IMR-90 (cell line): ENCODE measurements around the gene CLDN9. TPM values are rescaled to one million over a fixed set of nuclear protein-coding genes. Genes with fewer than 3 reads are reported as not detected.

ENCODE experiments used
- ATAC-seq: fragments of 200-7000 bp; cut with Tn5 transposase; 2 replicates; pipeline ENCODE4 v1.9.1; 2020; ENCODE audit warnings: low read depth, mild to moderate bottlenecking, moderate library complexity
- BruUV-seq: library from RNA; stranded (reverse); fragments of 400-500 nt; replicated peaks from 2 replicates; lab custom pipeline; 2021; lab: Mats Ljungman, UMichigan
- CTCF ChIA-PET: fragments of 300-600 bp; formaldehyde crosslinking; extraction: SDS; loops from one replicate; lab custom pipeline; 2021; ENCODE audit warnings: antibody characterized with exemption; lab: Yijun Ruan, JAX
- POLR2A ChIA-PET: fragments of 300-600 bp; sonication (Branson Sonifier 250); formaldehyde crosslinking; loops from one replicate; lab custom pipeline; 2022; ENCODE audit warnings: antibody characterized with exemption; ENCODE audit not compliant: unreplicated experiment; lab: Charles Lee
- DNase-seq: peaks from one replicate; pipeline ENCODE4 v3.0.0; 2013
- H2AFZ ChIP-seq: replicated peaks from 2 replicates; pipeline ENCODE3; 2013; ENCODE audit warnings: low read length, mild to moderate bottlenecking; ENCODE audit not compliant: poor library complexity
- H2AK5ac ChIP-seq: 2 replicates; pipeline ENCODE4 v1.6.1; 2013; ENCODE audit warnings: low read depth, low read length, inconsistent platforms
- H2AK9ac ChIP-seq: replicated peaks from 2 replicates; pipeline ENCODE3; 2013; ENCODE audit warnings: mild to moderate bottlenecking, low read depth, low read length, moderate library complexity; ENCODE audit not compliant: poor library complexity
- H2BK120ac ChIP-seq: 2 replicates; pipeline ENCODE4 v1.6.1; 2013; ENCODE audit warnings: low read depth, low read length, inconsistent platforms
- H2BK15ac ChIP-seq: 3 replicates; pipeline ENCODE4 v1.6.1; 2013; ENCODE audit warnings: low read depth, low read length, inconsistent platforms
- H2BK20ac ChIP-seq: 2 replicates; pipeline ENCODE4 v1.6.1; 2013; ENCODE audit warnings: low read depth, mild to moderate bottlenecking, inconsistent platforms, low read length, moderate library complexity
- H2BK5ac ChIP-seq: 2 replicates; pipeline ENCODE4 v1.6.1; 2013; ENCODE audit warnings: mild to moderate bottlenecking, low read depth, low read length, inconsistent platforms; ENCODE audit not compliant: poor library complexity, severe bottlenecking
- H3K14ac ChIP-seq: replicated peaks from 2 replicates; pipeline ENCODE4 v1.6.1; 2013; ENCODE audit warnings: low read depth, low read length, inconsistent platforms
- H3K18ac ChIP-seq: 2 replicates; pipeline ENCODE4 v1.6.1; 2013; ENCODE audit warnings: low read depth, low read length, control low read depth
- H3K23ac ChIP-seq: 2 replicates; pipeline ENCODE4 v1.6.1; 2013; ENCODE audit warnings: low read depth, low read length, inconsistent platforms
- H3K27ac ChIP-seq: 2 replicates; pipeline ENCODE4 v1.5.1; 2013; ENCODE audit warnings: mild to moderate bottlenecking, control low read depth, low read length; ENCODE audit not compliant: insufficient read depth
- H3K27me3 ChIP-seq: 2 replicates; pipeline ENCODE4 v1.6.1; 2013; ENCODE audit warnings: low read length; ENCODE audit not compliant: control insufficient read depth, insufficient read depth
- H3K36me3 ChIP-seq: 2 replicates; pipeline ENCODE4 v1.6.1; 2013; ENCODE audit warnings: low read length, mixed read lengths; ENCODE audit not compliant: control insufficient read depth, insufficient read depth
- H3K4ac ChIP-seq: 2 replicates; pipeline ENCODE4 v1.6.1; 2013; ENCODE audit warnings: low read depth, low read length, inconsistent platforms
- H3K4me1 ChIP-seq: 2 replicates; pipeline ENCODE4 v1.6.1; 2013; ENCODE audit warnings: low read length, mixed read lengths; ENCODE audit not compliant: control insufficient read depth, insufficient read depth
- H3K4me2 ChIP-seq: 2 replicates; pipeline ENCODE4 v1.6.1; 2013; ENCODE audit warnings: low read depth, mild to moderate bottlenecking, control low read depth, low read length, moderate library complexity
- H3K4me3 ChIP-seq: 2 replicates; pipeline ENCODE4 v1.5.1; 2013; ENCODE audit warnings: low read depth, mild to moderate bottlenecking, control low read depth, low read length, moderate library complexity; ENCODE audit not compliant: insufficient read depth
- H3K56ac ChIP-seq: 2 replicates; pipeline ENCODE4 v1.6.1; 2013; ENCODE audit warnings: low read length, inconsistent platforms; ENCODE audit not compliant: insufficient read depth; ENCODE audit errors: extremely low read depth
- H3K79me1 ChIP-seq, 2 experiments: 2 replicates each; pipeline ENCODE4 v1.6.1; 2013; ENCODE audit warnings: low read length in 2 of 2, inconsistent platforms in 1 of 2, low read depth in 1 of 2
- H3K9ac ChIP-seq: 2 replicates; pipeline ENCODE4 v1.6.1; 2013; ENCODE audit warnings: low read depth, low read length, control low read depth
- H3K9me1 ChIP-seq: 2 replicates; pipeline ENCODE4 v1.6.1; 2013; ENCODE audit warnings: low read length, inconsistent platforms; ENCODE audit not compliant: insufficient read depth
- H3K9me3 ChIP-seq: 2 replicates; pipeline ENCODE4 v1.6.1; 2013; ENCODE audit warnings: low read length; ENCODE audit not compliant: control insufficient read depth, insufficient read depth
- H4K20me1 ChIP-seq: 2 replicates; pipeline ENCODE4 v1.6.1; 2013; ENCODE audit warnings: low read length, inconsistent platforms; ENCODE audit not compliant: insufficient read depth
- H4K5ac ChIP-seq: 2 replicates; pipeline ENCODE4 v1.6.1; 2013; ENCODE audit warnings: mild to moderate bottlenecking, low read depth, low read length, control low read depth
- H4K8ac ChIP-seq, 2 experiments: 2 replicates each; pipeline ENCODE4 v1.6.1; 2013; ENCODE audit warnings: low read depth in 2 of 2, low read length in 2 of 2, control low read depth in 1 of 2, inconsistent platforms in 1 of 2
- H4K91ac ChIP-seq: 2 replicates; pipeline ENCODE4 v1.6.1; 2013; ENCODE audit warnings: low read depth, low read length, inconsistent platforms; ENCODE audit not compliant: insufficient read depth
- BHLHE40 ChIP-seq: fragments of 150-350 bp; IDR thresholded peaks from 2 replicates; pipeline ENCODE4 v1.6.1; 2016; ENCODE audit warnings: mild to moderate bottlenecking, low read depth, low read length
- CTCF ChIP-seq: conservative IDR thresholded peaks from 2 replicates; pipeline ENCODE4 v1.5.1; 2012; ENCODE audit warnings: mild to moderate bottlenecking, low read depth, low read length, improper control_type of control experiment
- ELK1 ChIP-seq: fragments of 150-350 bp; IDR thresholded peaks from 2 replicates; pipeline ENCODE4 v1.6.1; 2016; ENCODE audit warnings: low read depth, mild to moderate bottlenecking, low read length, moderate library complexity, borderline replicate concordance
- FOS ChIP-seq: fragments of 150-350 bp; IDR thresholded peaks from 2 replicates; pipeline ENCODE4 v1.6.1; 2016; ENCODE audit warnings: low read depth, low read length
- MAZ ChIP-seq: IDR thresholded peaks from 2 replicates; pipeline ENCODE4 v1.6.1; 2012; ENCODE audit warnings: low read depth, mild to moderate bottlenecking, low read length, improper control_type of control experiment, moderate library complexity, borderline replicate concordance
- MXI1 ChIP-seq: IDR thresholded peaks from 2 replicates; pipeline ENCODE4 v1.6.1; 2012; ENCODE audit warnings: low read depth, mild to moderate bottlenecking, low read length, moderate library complexity, borderline replicate concordance
- POLR2A ChIP-seq: IDR thresholded peaks from 2 replicates; pipeline ENCODE4 v1.6.1; 2012; ENCODE audit warnings: mild to moderate bottlenecking, low read depth, low read length
- RAD21 ChIP-seq: IDR thresholded peaks from 2 replicates; pipeline ENCODE4 v1.6.1; 2012; ENCODE audit warnings: low read length, improper control_type of control experiment
- RCOR1 ChIP-seq: IDR thresholded peaks from 2 replicates; pipeline ENCODE4 v1.6.1; 2012; ENCODE audit warnings: mild to moderate bottlenecking, low read length, improper control_type of control experiment; ENCODE audit not compliant: insufficient replicate concordance
- SMC3 ChIP-seq: fragments of 150-350 bp; IDR thresholded peaks from 2 replicates; pipeline ENCODE4 v1.6.1; 2016; ENCODE audit warnings: low read depth, mild to moderate bottlenecking, antibody characterized with exemption, low read length, moderate library complexity
- USF2 ChIP-seq: fragments of 150-350 bp; IDR thresholded peaks from 2 replicates; pipeline ENCODE4 v1.6.1; 2017; ENCODE audit warnings: mild to moderate bottlenecking, antibody characterized with exemption, low read length, low read depth
- WGBS, 2 experiments: methylation state at CpG; one replicate each; pipeline versions ENCODE4 v1.1.5 to v1.1.7; 2013; ENCODE audit warnings: missing lambda C conversion rate in 2 of 2; ENCODE audit not compliant: insufficient read length in 1 of 2; ENCODE audit errors: extremely low coverage in 2 of 2; 5-methylcytosine and 5-hydroxymethylcytosine counted together
- dilution Hi-C: fragments of 300-500 bp; cut with HindIII; formaldehyde crosslinking; loops from one replicate; pipeline ENCODE4 v1.14.3; 2018; ENCODE audit warnings: low sequenced_read_pairs; ENCODE audit not compliant: unreplicated experiment
- in situ Hi-C: fragments of 300-500 bp; cut with MboI; formaldehyde crosslinking; loops from 3 replicates; pipeline ENCODE4 v1.14.3; 2019; ENCODE audit warnings: low sequenced_read_pairs, inconsistent platforms, mixed read lengths
- intact Hi-C: fragments of 100-400 bp; cut with micrococcal nuclease; formaldehyde crosslinking; loops from 2 replicates; pipeline ENCODE4 v1.10.0; 2022
- polyA plus RNA-seq, 3 experiments: library from polyadenylated mRNA; depleted of rRNA; stranded (reverse); fragments of >200 nt; gene quantifications; 2 replicates each; pipeline ENCODE4 v1.2.3, GENCODE V29; 2012; ENCODE audit warnings: low replicate concordance in 1 of 3
- total RNA-seq: library from RNA; depleted of rRNA; stranded (reverse); fragments of >200 nt; gene quantifications from 2 replicates; pipeline ENCODE4 v1.2.3, GENCODE V29; 2012

The CLDN9 gene
- total and polyA plus RNA-seq, 2 of the 4 experiments (the other 2 are of a cell fraction) = 0.05 TPM; not detected in 1

GRCh38 chr16:2967211-2967631, 45.5 kb upstream of the CLDN9 start:
- ChIA-PET POLR2A (no interaction called here), CTCF (no interaction called here)
- intact Hi-C loops = no loop called here
- WGBS, 2 experiments = 17% methylated on average over 45 of the region's 51 CpGs; no CpG with 5 or more reads in 1 of the 2 experiments
- H3K27me3 ChIP-seq = peaks cover 47% of the 10 kb centered on the region
- H2BK5ac ChIP-seq = no peak overlapping the region
- in situ Hi-C loops = no loop called here
- no peak overlapping the region for H3K18ac ChIP-seq
- H3K9me1 ChIP-seq = peaks cover 17% of the 10 kb centered on the region
- H2AFZ ChIP-seq = no peak overlapping the region
- H4K20me1 ChIP-seq = peaks cover 32% of the 10 kb centered on the region
- no peak overlapping the region for H4K8ac ChIP-seq
- H2BK15ac ChIP-seq = no peak overlapping the region
- ATAC-seq (no peak), DNase-seq (no peak)
- peaks cover 5 to 23% of the 10 kb centered on the region in 2 experiments; a peak in 3 of 4 replicates for H3K79me1 ChIP-seq
- H3K14ac ChIP-seq = no peak overlapping the region
- H3K4ac ChIP-seq = no peak overlapping the region
- TF ChIP-seq SMC3 = no peak
- TF ChIP-seq RAD21 = no peak
- no peak for TF ChIP-seq MXI1
- TF ChIP-seq RCOR1 = no peak
- no peak for TF ChIP-seq CTCF
- TF ChIP-seq ELK1 = no peak
- no peak for TF ChIP-seq USF2
- no peak for TF ChIP-seq POLR2A
- no peak for TF ChIP-seq MAZ
- TF ChIP-seq BHLHE40 = no peak
- no peak for TF ChIP-seq FOS
- H4K5ac ChIP-seq = no peak overlapping the region
- no peak overlapping the region for H3K4me2 ChIP-seq
- H3K56ac ChIP-seq = no peak overlapping the region
- no peaks in the 10 kb centered on the region; the same call in 1 of the 2 replicates for H3K9me3 ChIP-seq
- H2AK9ac ChIP-seq = no peak overlapping the region
- no TSS peak for BruUV-seq
- no peak overlapping the region for H2AK5ac ChIP-seq
- no peak overlapping the region for H3K27ac ChIP-seq
- no peak overlapping the region for H3K9ac ChIP-seq
- H3K23ac ChIP-seq = no peak overlapping the region
- no peak overlapping the region for H2BK120ac ChIP-seq
- peaks cover 7% of the 10 kb centered on the region; the same call in 1 of the 2 replicates for H3K4me1 ChIP-seq
- H4K91ac ChIP-seq = no peak overlapping the region
- H2BK20ac ChIP-seq = no peak overlapping the region
- peaks cover 2% of the 10 kb centered on the region; the same call in 1 of the 2 replicates for H3K36me3 ChIP-seq
- no peak overlapping the region for H3K4me3 ChIP-seq
- dilution Hi-C loops = no loop called here
